VCaP (cell line): ENCODE results near the gene WDR31.

Experiments
- H3K27ac ChIP-seq: fragments of 450-650 bp; 2 replicates; pipeline ENCODE4 v1.5.1; 2017
- CTCF ChIP-seq: fragments of 450-650 bp; conservative IDR thresholded peaks from 2 replicates; pipeline ENCODE4 v1.5.1; 2017; ENCODE audit warnings: mild to moderate bottlenecking, moderate library complexity

The WDR31 gene

GRCh38 chr9:113320051-113320450, 20.0 kb downstream of the WDR31 start:
- H3K27ac ChIP-seq, result no peak overlapping the region
- no peak for TF ChIP-seq CTCF

GRCh38 chr9:113319054-113319453, 21.0 kb downstream of the WDR31 start:
- no peak for TF ChIP-seq CTCF
- no peak overlapping the region for H3K27ac ChIP-seq

- H3K27ac ChIP-seq, result no peak overlapping the region
- no peak; the same call in 1 of the 2 replicates for TF ChIP-seq CTCF
Measured at GRCh38 chr9:113317777-113318176, 22.3 kb downstream of the WDR31 start.

- no peak for TF ChIP-seq CTCF
- no peak overlapping the region for H3K27ac ChIP-seq
Measured at GRCh38 chr9:113316030-113316429, 24.0 kb downstream of the WDR31 start.

GRCh38 chr9:113315231-113315630, 24.8 kb downstream of the WDR31 start:
- no peak overlapping the region for H3K27ac ChIP-seq
- TF ChIP-seq CTCF, result no peak

- TF ChIP-seq CTCF, result no peak
- H3K27ac ChIP-seq, result no peak overlapping the region
Measured at GRCh38 chr9:113313261-113313660, 26.8 kb downstream of the WDR31 start.

GRCh38 chr9:113311961-113312360, 28.1 kb downstream of the WDR31 start:
- TF ChIP-seq CTCF, result no peak
- no peak overlapping the region for H3K27ac ChIP-seq

- peak overlapping the region; percentile 41 for H3K27ac ChIP-seq
- TF ChIP-seq CTCF, result no peak
Measured at GRCh38 chr9:113310538-113310937, 29.5 kb downstream of the WDR31 start.
